IMR-90 (cell line): ENCODE data around the gene EZR. TPM values are rescaled to one million over a fixed set of nuclear protein-coding genes. Genes with fewer than 3 reads are reported as not detected.

Source experiments
- ATAC-seq: fragments of 200-7000 bp; cut with Tn5 transposase; 2 replicates; pipeline ENCODE4 v1.9.1; 2020; ENCODE audit warnings: low read depth, mild to moderate bottlenecking, moderate library complexity
- BruUV-seq: library from RNA; stranded (reverse); fragments of 400-500 nt; replicated peaks from 2 replicates; lab custom pipeline; 2021; lab: Mats Ljungman, UMichigan
- CTCF ChIA-PET: fragments of 300-600 bp; formaldehyde crosslinking; extraction: SDS; loops from one replicate; lab custom pipeline; 2021; ENCODE audit warnings: antibody characterized with exemption; lab: Yijun Ruan, JAX
- POLR2A ChIA-PET: fragments of 300-600 bp; sonication (Branson Sonifier 250); formaldehyde crosslinking; loops from one replicate; lab custom pipeline; 2022; ENCODE audit warnings: antibody characterized with exemption; ENCODE audit not compliant: unreplicated experiment; lab: Charles Lee
- DNase-seq: peaks from one replicate; pipeline ENCODE4 v3.0.0; 2013
- H2AFZ ChIP-seq: replicated peaks from 2 replicates; pipeline ENCODE3; 2013; ENCODE audit warnings: low read length, mild to moderate bottlenecking; ENCODE audit not compliant: poor library complexity
- H2AK5ac ChIP-seq: 2 replicates; pipeline ENCODE4 v1.6.1; 2013; ENCODE audit warnings: low read depth, low read length, inconsistent platforms
- H2AK9ac ChIP-seq: replicated peaks from 2 replicates; pipeline ENCODE3; 2013; ENCODE audit warnings: mild to moderate bottlenecking, low read depth, low read length, moderate library complexity; ENCODE audit not compliant: poor library complexity
- H2BK120ac ChIP-seq: 2 replicates; pipeline ENCODE4 v1.6.1; 2013; ENCODE audit warnings: low read depth, low read length, inconsistent platforms
- H2BK15ac ChIP-seq: 3 replicates; pipeline ENCODE4 v1.6.1; 2013; ENCODE audit warnings: low read depth, low read length, inconsistent platforms
- H2BK20ac ChIP-seq: 2 replicates; pipeline ENCODE4 v1.6.1; 2013; ENCODE audit warnings: low read depth, mild to moderate bottlenecking, inconsistent platforms, low read length, moderate library complexity
- H2BK5ac ChIP-seq: 2 replicates; pipeline ENCODE4 v1.6.1; 2013; ENCODE audit warnings: mild to moderate bottlenecking, low read depth, low read length, inconsistent platforms; ENCODE audit not compliant: poor library complexity, severe bottlenecking
- H3K14ac ChIP-seq: replicated peaks from 2 replicates; pipeline ENCODE4 v1.6.1; 2013; ENCODE audit warnings: low read depth, low read length, inconsistent platforms
- H3K18ac ChIP-seq: 2 replicates; pipeline ENCODE4 v1.6.1; 2013; ENCODE audit warnings: low read depth, low read length, control low read depth
- H3K23ac ChIP-seq: 2 replicates; pipeline ENCODE4 v1.6.1; 2013; ENCODE audit warnings: low read depth, low read length, inconsistent platforms
- H3K27ac ChIP-seq: 2 replicates; pipeline ENCODE4 v1.5.1; 2013; ENCODE audit warnings: mild to moderate bottlenecking, control low read depth, low read length; ENCODE audit not compliant: insufficient read depth
- H3K27me3 ChIP-seq: 2 replicates; pipeline ENCODE4 v1.6.1; 2013; ENCODE audit warnings: low read length; ENCODE audit not compliant: control insufficient read depth, insufficient read depth
- H3K36me3 ChIP-seq: 2 replicates; pipeline ENCODE4 v1.6.1; 2013; ENCODE audit warnings: low read length, mixed read lengths; ENCODE audit not compliant: control insufficient read depth, insufficient read depth
- H3K4ac ChIP-seq: 2 replicates; pipeline ENCODE4 v1.6.1; 2013; ENCODE audit warnings: low read depth, low read length, inconsistent platforms
- H3K4me1 ChIP-seq: 2 replicates; pipeline ENCODE4 v1.6.1; 2013; ENCODE audit warnings: low read length, mixed read lengths; ENCODE audit not compliant: control insufficient read depth, insufficient read depth
- H3K4me2 ChIP-seq: 2 replicates; pipeline ENCODE4 v1.6.1; 2013; ENCODE audit warnings: low read depth, mild to moderate bottlenecking, control low read depth, low read length, moderate library complexity
- H3K4me3 ChIP-seq: 2 replicates; pipeline ENCODE4 v1.5.1; 2013; ENCODE audit warnings: low read depth, mild to moderate bottlenecking, control low read depth, low read length, moderate library complexity; ENCODE audit not compliant: insufficient read depth
- H3K56ac ChIP-seq: 2 replicates; pipeline ENCODE4 v1.6.1; 2013; ENCODE audit warnings: low read length, inconsistent platforms; ENCODE audit not compliant: insufficient read depth; ENCODE audit errors: extremely low read depth
- H3K79me1 ChIP-seq, 2 experiments: 2 replicates each; pipeline ENCODE4 v1.6.1; 2013; ENCODE audit warnings: low read length in 2 of 2, inconsistent platforms in 1 of 2, low read depth in 1 of 2
- H3K9ac ChIP-seq: 2 replicates; pipeline ENCODE4 v1.6.1; 2013; ENCODE audit warnings: low read depth, low read length, control low read depth
- H3K9me1 ChIP-seq: 2 replicates; pipeline ENCODE4 v1.6.1; 2013; ENCODE audit warnings: low read length, inconsistent platforms; ENCODE audit not compliant: insufficient read depth
- H3K9me3 ChIP-seq: 2 replicates; pipeline ENCODE4 v1.6.1; 2013; ENCODE audit warnings: low read length; ENCODE audit not compliant: control insufficient read depth, insufficient read depth
- H4K20me1 ChIP-seq: 2 replicates; pipeline ENCODE4 v1.6.1; 2013; ENCODE audit warnings: low read length, inconsistent platforms; ENCODE audit not compliant: insufficient read depth
- H4K5ac ChIP-seq: 2 replicates; pipeline ENCODE4 v1.6.1; 2013; ENCODE audit warnings: mild to moderate bottlenecking, low read depth, low read length, control low read depth
- H4K8ac ChIP-seq, 2 experiments: 2 replicates each; pipeline ENCODE4 v1.6.1; 2013; ENCODE audit warnings: low read depth in 2 of 2, low read length in 2 of 2, control low read depth in 1 of 2, inconsistent platforms in 1 of 2
- H4K91ac ChIP-seq: 2 replicates; pipeline ENCODE4 v1.6.1; 2013; ENCODE audit warnings: low read depth, low read length, inconsistent platforms; ENCODE audit not compliant: insufficient read depth
- CHD1 ChIP-seq: IDR thresholded peaks from 2 replicates; pipeline ENCODE4 v1.6.1; 2012; ENCODE audit warnings: low read depth, low read length, improper control_type of control experiment
- CTCF ChIP-seq: conservative IDR thresholded peaks from 2 replicates; pipeline ENCODE4 v1.5.1; 2012; ENCODE audit warnings: mild to moderate bottlenecking, low read depth, low read length, improper control_type of control experiment
- FOS ChIP-seq: fragments of 150-350 bp; IDR thresholded peaks from 2 replicates; pipeline ENCODE4 v1.6.1; 2016; ENCODE audit warnings: low read depth, low read length
- MAZ ChIP-seq: IDR thresholded peaks from 2 replicates; pipeline ENCODE4 v1.6.1; 2012; ENCODE audit warnings: low read depth, mild to moderate bottlenecking, low read length, improper control_type of control experiment, moderate library complexity, borderline replicate concordance
- NFE2L2 ChIP-seq: fragments of 150-350 bp; IDR thresholded peaks from 2 replicates; pipeline ENCODE4 v1.6.1; 2016; ENCODE audit warnings: low read depth, mild to moderate bottlenecking, low read length
- POLR2A ChIP-seq: IDR thresholded peaks from 2 replicates; pipeline ENCODE4 v1.6.1; 2012; ENCODE audit warnings: mild to moderate bottlenecking, low read depth, low read length
- RAD21 ChIP-seq: IDR thresholded peaks from 2 replicates; pipeline ENCODE4 v1.6.1; 2012; ENCODE audit warnings: low read length, improper control_type of control experiment
- RCOR1 ChIP-seq: IDR thresholded peaks from 2 replicates; pipeline ENCODE4 v1.6.1; 2012; ENCODE audit warnings: mild to moderate bottlenecking, low read length, improper control_type of control experiment; ENCODE audit not compliant: insufficient replicate concordance
- RFX5 ChIP-seq: IDR thresholded peaks from 2 replicates; pipeline ENCODE4 v1.8.0; 2012; ENCODE audit warnings: low read depth, mild to moderate bottlenecking, low read length, moderate library complexity
- USF2 ChIP-seq: fragments of 150-350 bp; IDR thresholded peaks from 2 replicates; pipeline ENCODE4 v1.6.1; 2017; ENCODE audit warnings: mild to moderate bottlenecking, antibody characterized with exemption, low read length, low read depth
- WGBS, 2 experiments: methylation state at CpG; one replicate each; pipeline versions ENCODE4 v1.1.5 to v1.1.7; 2013; ENCODE audit warnings: missing lambda C conversion rate in 2 of 2; ENCODE audit not compliant: insufficient read length in 1 of 2; ENCODE audit errors: extremely low coverage in 2 of 2; 5-methylcytosine and 5-hydroxymethylcytosine counted together
- dilution Hi-C: fragments of 300-500 bp; cut with HindIII; formaldehyde crosslinking; loops from one replicate; pipeline ENCODE4 v1.14.3; 2018; ENCODE audit warnings: low sequenced_read_pairs; ENCODE audit not compliant: unreplicated experiment
- in situ Hi-C: fragments of 300-500 bp; cut with MboI; formaldehyde crosslinking; loops from 3 replicates; pipeline ENCODE4 v1.14.3; 2019; ENCODE audit warnings: low sequenced_read_pairs, inconsistent platforms, mixed read lengths
- intact Hi-C: fragments of 100-400 bp; cut with micrococcal nuclease; formaldehyde crosslinking; loops from 2 replicates; pipeline ENCODE4 v1.10.0; 2022
- polyA plus RNA-seq, 3 experiments: library from polyadenylated mRNA; depleted of rRNA; stranded (reverse); fragments of >200 nt; gene quantifications; 2 replicates each; pipeline ENCODE4 v1.2.3, GENCODE V29; 2012; ENCODE audit warnings: low replicate concordance in 1 of 3
- total RNA-seq: library from RNA; depleted of rRNA; stranded (reverse); fragments of >200 nt; gene quantifications from 2 replicates; pipeline ENCODE4 v1.2.3, GENCODE V29; 2012

The EZR gene
- total and polyA plus RNA-seq, 2 of the 4 experiments (the other 2 are of a cell fraction) = 83.8 to 145 TPM

- no peak overlapping the region for H3K23ac ChIP-seq
- ATAC-seq = no peak
- no peak overlapping the region for H4K5ac ChIP-seq
- H2BK15ac ChIP-seq = no peak overlapping the region
- no peak overlapping the region for H2BK20ac ChIP-seq
- H3K4ac ChIP-seq = no peak overlapping the region
- H4K8ac ChIP-seq = no peak overlapping the region
- no peak overlapping the region for H2BK120ac ChIP-seq
- POLR2A ChIA-PET = no interaction called here
- 100% methylated on average over 1 of the region's 3 CpGs; no CpG with 5 or more reads in 1 of the 2 experiments for WGBS, 2 experiments
- H2BK5ac ChIP-seq = no peak overlapping the region
- H3K9me3 ChIP-seq = no peaks in the 10 kb centered on the region
- H3K9ac ChIP-seq = no peak overlapping the region
- no peak overlapping the region for H3K4me3 ChIP-seq
- no peak overlapping the region for H3K4me2 ChIP-seq
- DNase-seq = no peak
- dilution Hi-C loops (no loop called here), in situ Hi-C loops (no loop called here), intact Hi-C loops (no loop called here)
- no peak overlapping the region for H2AK9ac ChIP-seq
- H4K91ac ChIP-seq = no peak overlapping the region
- no peaks in the 10 kb centered on the region for H3K27me3 ChIP-seq
- no peaks in the 10 kb centered on the region for H3K4me1 ChIP-seq
- peaks cover 36% of the 10 kb centered on the region for H3K36me3 ChIP-seq
- CTCF ChIA-PET = no interaction called here
- H4K20me1 ChIP-seq = no peaks in the 10 kb centered on the region
- no peak overlapping the region for H3K18ac ChIP-seq
- H3K56ac ChIP-seq = no peak overlapping the region
- no peak overlapping the region for H2AFZ ChIP-seq
- H3K27ac ChIP-seq = no peak overlapping the region
- H2AK5ac ChIP-seq = no peak overlapping the region
- no peak overlapping the region for H3K14ac ChIP-seq
- peaks cover 25 to 30% of the 10 kb centered on the region in 2 experiments for H3K79me1 ChIP-seq
- TF ChIP-seq CTCF = no peak
- TF ChIP-seq RCOR1 = no peak
- no peak for TF ChIP-seq POLR2A
- TF ChIP-seq CHD1 = no peak
- TF ChIP-seq USF2 = no peak
- no peak for TF ChIP-seq NFE2L2
- no peak for TF ChIP-seq FOS
- no peak for TF ChIP-seq MAZ
- no peak for TF ChIP-seq RFX5
- no peak for TF ChIP-seq RAD21
- peaks cover 5% of the 10 kb centered on the region; the same call in 1 of the 2 replicates for H3K9me1 ChIP-seq
- BruUV-seq = no TSS peak
Observed at GRCh38 chr6:158777510-158777909, 41.7 kb downstream of the EZR start.
